GM21576 (cell line): ENCODE measurements around the gene PAIP2.
A peak's percentile ranks its signal among the peaks of the same experiment; 100 is the strongest.
"Not testable (repeated sequence)": the region's sequence is repeated elsewhere in the genome, so short reads cannot be mapped to it uniquely, and the experiment has no call there.

Source experiments
- ATAC-seq: cut with Tn5 transposase; IDR thresholded peaks from one replicate; pipeline ENCODE4 v1.9.1; 2021; ENCODE audit warnings: mild to moderate bottlenecking, moderate library complexity; ENCODE audit not compliant: unreplicated experiment

Gene PAIP2, protein sequence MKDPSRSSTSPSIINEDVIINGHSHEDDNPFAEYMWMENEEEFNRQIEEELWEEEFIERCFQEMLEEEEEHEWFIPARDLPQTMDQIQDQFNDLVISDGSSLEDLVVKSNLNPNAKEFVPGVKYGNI

GRCh38 chr5:139341689-139342422 lies at the start of gene PAIP2:
PAIP2 (plus strand) TSS chr5:139341854; CDS start chr5:139363785, 21,931 bp downstream.
- peak; percentile 85 for ATAC-seq

DNA sequence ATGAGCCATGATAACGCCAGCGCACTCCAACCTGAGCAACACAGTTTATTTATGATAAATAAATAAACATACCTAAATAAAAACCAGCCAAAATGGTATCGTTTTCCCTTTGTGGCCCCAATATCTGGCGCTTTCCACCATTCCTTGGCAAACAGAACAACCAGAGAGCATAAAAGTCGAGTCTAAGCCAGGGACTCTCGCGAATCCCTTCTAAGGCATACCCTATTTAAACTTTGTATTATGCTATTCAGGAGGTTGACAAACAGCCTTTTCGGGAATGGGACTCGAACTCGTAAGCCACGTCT lies 48.5 kb upstream of the PAIP2 start:
- no peak for ATAC-seq

GRCh38 chr5:139293507-139294373 lies 47.9 kb upstream of the PAIP2 start, which contains the start of gene MATR3:
MATR3 (plus strand) TSS chr5:139293740; CDS start chr5:139307416, 13,676 bp downstream.
- peak; percentile 68 for ATAC-seq

DNA sequence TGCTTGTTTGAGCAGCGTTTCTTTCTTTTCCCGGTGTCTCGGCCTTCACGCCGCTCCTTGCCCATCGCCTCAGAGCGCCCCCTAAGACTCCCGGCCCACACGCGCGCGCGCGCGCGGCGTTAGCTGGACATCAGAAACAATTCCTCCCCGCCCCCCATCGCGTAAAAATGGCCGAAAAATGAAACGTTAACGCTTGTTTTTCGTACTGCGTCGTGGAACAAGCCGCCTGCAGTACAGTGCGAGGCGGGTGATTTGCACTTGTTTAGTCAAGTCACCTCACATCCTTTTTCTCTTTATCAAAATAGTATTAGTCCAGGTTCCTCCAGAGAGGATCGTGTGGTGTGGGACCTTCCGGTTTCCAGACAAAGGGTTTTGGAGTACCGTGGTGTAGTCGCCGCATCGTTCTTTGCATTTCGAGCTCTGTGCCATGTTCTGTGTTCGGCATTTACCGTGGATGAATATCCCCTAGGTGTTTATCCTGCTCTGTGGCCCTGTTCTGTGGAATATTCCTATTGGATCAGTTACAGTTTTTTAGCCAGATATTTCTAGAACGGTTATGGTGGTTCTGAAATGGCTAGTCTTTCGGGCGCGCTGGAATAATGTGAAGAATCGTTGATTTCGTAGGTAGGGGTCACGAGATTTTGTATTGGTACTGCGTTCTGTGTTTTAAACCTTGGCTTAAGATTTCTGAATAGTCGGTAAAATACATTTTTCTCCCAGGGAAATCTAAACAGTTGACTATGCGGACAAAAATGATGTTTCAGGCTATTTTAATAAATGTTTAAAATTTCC lies 47.1 kb upstream of the PAIP2 start:
- ATAC-seq, result no peak

GRCh38 chr5:139295346-139296057 lies 46.2 kb upstream of the PAIP2 start:
- ATAC-seq, result no peak

- no peak for ATAC-seq
These were observed 45.5 kb upstream of the PAIP2 start for GRCh38 chr5:139296198-139296597.

DNA sequence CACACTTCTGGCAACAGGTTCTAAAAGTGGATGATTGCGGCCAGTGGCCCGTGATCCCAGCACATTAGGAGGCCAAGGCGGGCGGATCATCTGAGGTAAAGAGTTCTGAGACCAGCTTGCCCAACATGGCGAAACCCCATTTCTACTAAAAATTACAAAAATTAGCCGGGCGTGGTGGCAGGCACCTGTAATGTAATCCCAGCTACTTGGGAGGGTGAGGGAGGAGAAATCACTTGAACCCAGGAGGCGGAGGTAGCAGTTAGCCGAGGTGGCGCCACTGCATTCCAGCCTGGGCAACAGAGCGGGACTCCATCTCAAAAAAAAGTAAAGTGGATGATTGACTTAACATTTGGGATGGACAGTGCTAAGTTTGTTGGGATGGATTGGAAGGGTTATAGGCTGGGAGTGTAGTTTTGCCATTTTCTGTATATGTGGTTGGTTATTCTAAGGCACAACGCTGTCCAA lies 44.8 kb upstream of the PAIP2 start:
- ATAC-seq, result no peak

DNA sequence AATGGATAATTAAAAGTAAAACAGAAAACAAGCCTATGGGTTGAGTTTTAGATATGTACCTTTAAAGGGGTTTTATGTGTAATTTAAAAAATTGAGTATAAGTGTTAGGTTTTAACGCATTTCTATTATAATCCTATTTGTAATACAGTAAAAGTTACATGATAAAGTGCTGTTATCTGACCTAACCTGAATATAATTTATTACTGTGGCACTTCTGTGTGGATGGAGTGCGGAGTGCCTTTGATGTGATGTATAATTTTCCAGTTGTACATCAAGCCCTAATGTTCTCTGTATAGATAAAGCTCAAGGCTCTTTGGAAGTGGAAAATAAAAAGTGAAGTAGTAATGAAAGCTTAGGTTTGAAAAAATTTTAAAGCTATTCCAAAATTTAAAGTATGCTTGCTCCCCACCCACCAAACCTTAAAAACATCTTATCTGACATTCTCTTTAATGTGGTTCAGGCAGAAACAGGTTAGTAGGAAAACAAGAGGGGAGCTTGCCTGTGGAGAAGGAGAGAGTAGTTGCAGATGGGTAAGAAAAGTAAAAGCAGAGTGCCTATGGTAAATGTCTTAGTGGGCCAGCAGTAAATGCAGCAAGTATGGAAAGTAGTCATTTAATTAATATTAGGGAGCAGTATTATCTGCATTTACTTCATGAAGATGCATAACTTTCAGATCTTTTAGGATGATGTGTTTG lies 44.1 kb upstream of the PAIP2 start:
- ATAC-seq, result no peak

- ATAC-seq, result no peak
These were observed 43.4 kb upstream of the PAIP2 start for GRCh38 chr5:139298242-139298641.

DNA sequence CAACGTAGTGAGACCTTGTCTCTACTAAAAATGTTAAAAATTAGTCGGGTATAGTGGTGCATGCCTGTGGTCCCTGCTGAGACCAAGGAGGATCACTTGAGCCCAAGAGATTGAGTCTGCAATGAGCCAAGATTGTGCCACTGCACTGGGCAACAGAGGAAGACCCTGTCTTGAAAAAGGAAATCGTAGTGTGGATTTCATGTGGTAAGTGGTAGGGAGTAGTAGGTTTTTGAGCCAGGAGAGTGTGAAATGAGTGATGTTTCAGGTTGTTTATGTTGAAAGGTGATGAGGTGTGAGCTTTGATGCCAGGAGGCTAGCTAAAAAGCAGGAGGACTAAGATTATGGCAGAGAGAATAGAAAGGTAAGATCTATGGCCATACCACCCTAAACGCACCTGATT lies 42.2 kb upstream of the PAIP2 start:
- ATAC-seq, result no peak

DNA sequence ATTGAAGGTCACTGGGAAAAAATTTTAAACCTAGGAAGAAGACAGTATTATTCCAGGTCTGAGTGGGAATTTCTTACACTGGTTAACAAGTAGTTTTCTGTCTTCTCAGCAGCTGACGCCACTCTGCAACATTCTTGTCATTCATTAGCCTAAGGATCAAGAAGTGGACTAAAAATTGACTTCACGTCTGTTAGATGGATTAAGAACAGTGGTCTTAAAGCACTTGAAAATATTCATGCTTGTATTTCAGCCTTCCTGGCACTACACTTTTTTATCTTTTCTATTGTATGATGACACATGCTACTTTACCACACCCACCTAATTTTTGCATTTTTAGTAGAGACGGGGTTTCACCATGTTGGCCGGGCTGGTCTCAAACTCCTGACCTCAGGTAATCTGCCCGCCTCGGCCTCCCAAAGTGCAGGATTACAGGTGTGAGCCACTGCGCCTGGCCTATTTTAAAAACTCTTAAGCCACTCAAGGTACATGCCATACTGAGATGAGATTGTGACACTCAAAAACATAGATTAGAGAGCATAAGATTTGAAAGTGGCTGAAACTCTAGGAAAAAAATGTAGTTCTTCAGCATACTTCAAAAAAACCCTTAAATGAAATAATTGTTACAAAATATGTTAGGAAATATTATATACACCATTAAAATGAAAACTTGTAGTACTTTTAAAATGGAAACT lies 39.7 kb upstream of the PAIP2 start:
- no peak for ATAC-seq

DNA sequence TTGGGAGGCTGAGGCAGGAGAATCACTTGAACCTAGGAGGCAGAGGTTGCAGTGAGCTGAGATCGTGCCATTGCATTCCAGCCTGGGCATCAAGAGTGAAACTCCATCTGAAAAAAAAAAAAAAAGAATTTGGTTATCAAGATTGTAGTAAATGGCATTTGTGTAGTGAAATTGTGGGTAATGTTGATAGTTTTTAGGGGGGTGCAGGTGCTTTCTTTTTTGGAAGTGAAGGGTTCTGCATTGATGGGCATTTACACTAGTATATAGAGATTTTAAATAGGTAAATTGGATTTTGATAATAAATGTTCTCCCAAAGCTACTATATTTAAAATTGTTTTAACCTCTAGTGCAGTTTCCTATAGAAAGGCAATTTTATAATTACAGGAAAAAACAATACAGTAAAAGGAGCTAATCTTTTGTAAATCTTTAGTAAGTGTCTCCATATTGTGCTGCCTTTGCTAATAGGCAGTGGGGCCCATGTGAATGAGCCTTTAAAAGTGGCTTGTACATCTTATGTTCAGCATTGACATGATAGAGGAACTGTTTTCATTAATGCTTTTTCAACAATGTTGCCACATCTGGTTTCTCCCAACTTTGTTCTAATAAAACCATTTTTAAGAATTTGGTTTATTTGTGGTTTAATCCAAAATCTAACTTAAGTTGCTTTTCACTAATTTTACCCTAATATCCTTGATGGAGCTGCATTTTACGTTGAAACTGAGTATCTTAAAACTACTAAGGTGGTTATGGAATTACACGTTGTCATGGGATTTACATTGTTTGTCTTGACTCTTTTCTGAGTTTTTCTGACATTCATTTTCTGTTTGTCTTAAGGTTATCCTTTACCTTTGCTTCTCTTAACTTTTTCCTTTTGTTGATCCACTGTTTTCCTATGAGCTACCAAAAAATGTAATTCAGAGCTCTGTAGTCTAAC lies 37.0 kb upstream of the PAIP2 start:
- no peak for ATAC-seq

GRCh38 chr5:139306197-139306596 lies 35.5 kb upstream of the PAIP2 start:
- ATAC-seq, result no peak

GRCh38 chr5:139306628-139307379 lies 34.9 kb upstream of the PAIP2 start:
- no peak for ATAC-seq

DNA sequence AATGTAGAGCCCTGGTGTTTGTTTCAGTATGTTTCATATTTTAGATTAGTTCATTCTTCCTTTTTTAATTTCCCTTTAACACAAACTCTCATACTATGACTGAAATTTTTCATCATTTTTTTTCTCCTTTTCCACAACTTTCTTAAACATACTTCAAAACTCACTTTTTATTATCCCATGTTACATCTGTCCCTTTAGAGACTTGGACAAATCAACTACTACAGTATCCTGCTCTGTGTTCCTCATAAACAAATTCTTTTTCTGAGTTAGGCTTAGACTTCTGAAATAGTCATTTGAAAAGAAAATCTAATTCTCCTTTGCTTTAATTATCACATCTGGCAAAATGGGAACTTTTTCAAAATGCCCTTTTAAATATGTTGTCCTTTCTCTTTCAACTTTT lies 32.9 kb upstream of the PAIP2 start:
- no peak for ATAC-seq

GRCh38 chr5:139310715-139311186 lies 30.9 kb upstream of the PAIP2 start:
- ATAC-seq, result not testable (repeated sequence)

GRCh38 chr5:139312075-139312474 lies 29.6 kb upstream of the PAIP2 start:
- ATAC-seq, result no peak
